CD1c-positive myeloid dendritic cell (primary cell): ENCODE data around the gene ATAD3B.

Experiments used
- DNase-seq: peaks from one replicate; pipeline ENCODE4 v3.0.0-alpha.2; 2016; ENCODE audit errors: extremely low spot score

Gene ATAD3B

GRCh38 chr1:1534401-1535154 is 63.0 kb downstream of the ATAD3B start:
- DNase-seq, result no peak

GRCh38 chr1:1535201-1536018 is 63.8 kb downstream of the ATAD3B start:
- no peak for DNase-seq

DNA sequence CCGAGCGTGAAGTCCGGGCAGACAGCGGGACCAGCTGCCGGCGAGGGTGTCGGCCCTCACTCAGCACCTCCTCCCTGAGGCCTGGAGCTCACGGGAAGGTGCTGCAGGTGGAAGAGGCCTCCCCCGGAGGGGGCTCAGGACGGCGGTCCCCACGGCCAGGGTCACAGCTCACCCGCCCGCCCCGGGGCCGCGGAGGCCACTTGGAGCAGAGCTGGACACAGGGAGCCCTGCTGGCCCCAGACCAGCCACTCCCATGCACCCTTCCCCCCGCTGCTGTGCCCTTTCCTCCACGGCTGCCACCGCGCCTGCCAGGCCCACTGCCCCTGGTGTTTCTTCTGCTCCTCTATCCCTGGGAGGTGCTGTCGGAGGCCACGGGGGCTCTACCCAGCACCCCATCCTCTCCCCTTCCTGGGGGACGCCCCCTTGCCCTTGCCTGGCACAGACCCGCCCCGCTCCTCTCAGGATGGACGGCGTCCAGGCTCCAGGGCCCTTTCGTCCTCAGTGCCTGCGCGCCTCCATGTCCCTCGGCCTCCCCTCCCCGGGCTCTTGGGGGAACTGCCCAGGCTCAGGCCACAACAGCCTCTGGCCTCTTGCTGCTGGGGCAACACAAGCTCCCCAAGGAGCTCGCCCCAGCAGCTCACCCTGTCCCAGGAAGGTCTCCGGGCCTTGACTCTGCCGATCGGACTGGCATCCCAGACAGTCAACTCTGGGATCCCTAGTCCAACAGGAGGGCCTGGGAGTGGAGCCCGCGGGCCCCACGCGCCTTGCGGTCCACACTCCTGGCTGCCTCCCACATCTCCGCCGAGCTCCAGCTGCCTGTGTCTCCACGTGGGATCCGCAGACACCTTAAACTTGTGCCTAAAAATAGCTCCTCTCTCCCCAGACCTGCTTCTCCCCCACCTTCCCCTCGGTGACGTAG is 64.7 kb downstream of the ATAD3B start:
- no peak for DNase-seq

DNA sequence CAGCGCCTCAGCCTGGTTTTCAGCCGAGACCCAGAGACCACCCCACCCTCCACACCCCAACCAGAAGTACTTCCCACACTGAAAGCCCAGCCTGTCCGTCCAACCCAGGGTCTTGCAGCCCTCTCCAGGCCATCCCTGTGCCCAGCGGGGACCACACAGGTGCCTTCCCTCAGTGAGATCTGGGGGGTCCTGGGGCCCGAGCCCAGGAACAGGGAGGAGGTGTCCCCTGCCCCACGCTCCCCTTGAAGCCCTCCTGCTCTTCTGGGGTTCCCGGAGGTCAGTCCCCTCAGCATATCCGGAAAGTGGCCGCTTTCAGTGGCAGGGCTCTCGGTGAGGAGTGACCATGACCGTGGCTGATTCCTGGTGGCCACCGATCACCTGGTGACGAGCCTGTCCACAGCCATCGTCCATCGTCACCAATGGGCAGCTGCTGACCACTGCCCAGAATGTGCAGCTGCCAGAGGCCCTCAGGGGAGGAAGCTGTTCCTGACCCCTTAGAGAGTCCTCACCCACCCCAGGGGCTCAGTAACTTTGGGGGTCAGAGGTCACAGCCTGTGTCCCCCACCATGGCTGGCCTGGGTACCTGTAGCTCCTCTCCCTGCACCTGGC is 65.5 kb downstream of the ATAD3B start:
- DNase-seq, result no peak

GRCh38 chr1:1537626-1538250 is 66.2 kb downstream of the ATAD3B start:
- DNase-seq, result no peak

DNA sequence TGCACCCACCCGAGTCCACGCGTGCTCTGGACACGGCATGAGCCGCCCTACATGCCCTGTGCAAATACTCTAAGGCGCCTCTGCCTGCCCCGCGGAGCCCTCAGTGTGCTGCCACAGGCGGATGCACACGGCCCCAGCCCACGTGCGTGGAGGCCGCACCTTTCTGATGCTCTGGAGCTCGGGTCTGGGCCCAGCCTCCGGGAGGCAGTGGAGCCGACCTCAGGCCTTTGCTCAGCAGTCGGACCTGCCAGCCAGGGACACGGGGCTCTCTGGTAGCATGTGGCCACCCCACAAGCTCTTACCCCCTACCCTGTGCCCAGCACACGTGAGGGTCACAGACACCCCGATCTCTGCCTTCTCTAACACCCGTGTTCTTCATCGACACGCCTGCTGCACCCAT is 66.8 kb downstream of the ATAD3B start:
- DNase-seq, result no peak

DNA sequence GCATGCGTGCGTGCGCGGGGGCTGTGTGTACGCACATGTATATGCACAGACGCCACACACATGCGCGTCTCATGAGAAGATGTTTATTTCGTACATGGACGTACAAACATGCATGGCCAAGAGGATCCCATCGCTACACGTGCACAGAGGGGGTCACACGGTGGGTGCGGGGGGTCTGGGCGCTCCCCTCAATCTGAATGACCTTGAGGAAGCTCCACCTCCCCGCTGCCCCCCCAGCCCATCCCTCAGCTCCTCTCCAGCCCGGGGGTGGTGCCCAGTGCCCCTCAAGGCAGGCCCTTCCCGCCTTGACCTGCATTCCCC is 67.4 kb downstream of the ATAD3B start:
- no peak for DNase-seq

DNA sequence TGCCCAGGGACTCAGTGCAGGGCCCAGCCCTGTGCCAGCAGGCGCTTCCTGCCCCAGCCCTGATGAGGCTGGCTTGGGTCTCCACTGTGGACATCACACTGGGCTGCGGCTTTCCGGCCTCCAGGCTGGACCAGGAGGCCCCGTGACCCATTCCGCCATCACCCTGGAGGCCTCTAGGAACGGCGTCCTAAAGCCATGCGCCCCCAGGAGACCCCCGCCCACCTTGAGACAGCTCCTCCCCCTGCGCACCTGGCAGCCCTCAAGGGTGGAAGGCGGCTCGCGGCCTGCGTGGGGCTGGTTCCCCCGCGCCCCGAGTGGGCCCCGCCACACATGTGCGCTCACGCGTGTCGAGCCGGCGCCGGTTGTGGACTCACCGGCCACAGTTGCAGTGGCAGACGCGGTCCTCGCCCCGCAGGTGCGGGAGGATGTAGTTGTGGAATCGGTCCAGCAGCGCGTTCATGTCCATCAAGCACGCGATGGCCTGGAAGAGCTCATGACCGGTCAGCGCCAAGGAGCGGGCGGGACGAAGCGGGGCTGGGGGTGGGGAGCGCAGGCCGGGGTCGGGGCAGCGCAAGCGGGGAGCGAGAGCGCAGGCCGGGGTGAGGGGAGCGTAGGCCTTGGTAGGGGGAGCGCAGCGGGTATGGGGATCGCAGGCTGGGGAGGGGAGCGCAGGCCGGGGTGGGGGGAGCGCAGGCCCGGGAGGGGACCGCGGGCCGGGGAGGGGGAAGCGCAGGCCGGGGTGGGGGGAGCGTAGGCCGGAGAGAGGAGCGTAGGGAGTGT is 67.9 kb downstream of the ATAD3B start:
- DNase-seq, result no peak

GRCh38 chr1:1540090-1540817 is 68.7 kb downstream of the ATAD3B start, which contains the start of gene TMEM240:
Gene TMEM240 (minus strand): TSS chr1:1540624. CDS start chr1:1540346, 278 bp downstream.
- DNase-seq, result peak; percentile 20

- DNase-seq, result no peak
These were observed 69.5 kb downstream of the ATAD3B start for GRCh38 chr1:1540818-1541628.

DNA sequence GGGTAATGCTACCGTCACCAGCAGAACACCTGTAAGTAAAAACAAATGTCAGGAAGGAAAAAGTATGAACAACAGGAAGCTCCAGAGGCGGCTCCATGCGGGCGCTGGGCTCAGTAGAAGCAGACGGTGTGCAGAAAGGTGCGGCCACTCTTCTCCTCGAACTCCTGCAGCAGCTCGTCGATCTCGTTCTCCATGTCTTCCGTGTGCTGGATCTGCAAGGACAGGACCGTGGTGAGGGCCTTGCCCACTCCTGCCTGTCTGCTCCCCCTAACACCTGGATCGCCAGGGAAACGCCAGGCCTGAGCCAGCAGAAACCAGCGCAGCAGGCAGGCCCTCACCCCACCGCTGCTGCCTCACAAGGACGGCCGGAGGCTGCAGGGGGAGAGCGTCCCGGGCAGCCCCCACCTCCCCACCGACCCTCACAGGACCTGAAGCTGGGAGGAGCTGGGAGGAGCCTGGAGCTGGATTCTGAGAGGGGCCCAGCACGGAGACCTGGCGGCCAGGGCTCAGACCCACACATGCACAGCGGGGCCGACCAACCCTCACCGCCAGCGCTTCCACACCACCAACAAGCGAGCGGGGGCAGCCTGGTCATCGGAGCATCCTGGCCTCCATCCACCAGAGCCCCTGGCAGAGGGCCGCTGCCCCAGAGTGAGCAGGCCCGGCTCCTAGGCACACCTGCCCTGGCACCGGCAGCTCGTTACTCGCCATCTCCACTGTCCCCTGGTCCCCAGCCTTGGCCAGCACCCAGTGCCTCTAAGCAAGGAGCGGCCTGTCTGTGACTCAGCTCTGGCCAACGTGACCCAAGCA is 70.6 kb downstream of the ATAD3B start:
- DNase-seq, result no peak

GRCh38 chr1:1542766-1543705 is 71.5 kb downstream of the ATAD3B start:
- no peak for DNase-seq

GRCh38 chr1:1543706-1544099 is 72.1 kb downstream of the ATAD3B start:
- no peak for DNase-seq

DNA sequence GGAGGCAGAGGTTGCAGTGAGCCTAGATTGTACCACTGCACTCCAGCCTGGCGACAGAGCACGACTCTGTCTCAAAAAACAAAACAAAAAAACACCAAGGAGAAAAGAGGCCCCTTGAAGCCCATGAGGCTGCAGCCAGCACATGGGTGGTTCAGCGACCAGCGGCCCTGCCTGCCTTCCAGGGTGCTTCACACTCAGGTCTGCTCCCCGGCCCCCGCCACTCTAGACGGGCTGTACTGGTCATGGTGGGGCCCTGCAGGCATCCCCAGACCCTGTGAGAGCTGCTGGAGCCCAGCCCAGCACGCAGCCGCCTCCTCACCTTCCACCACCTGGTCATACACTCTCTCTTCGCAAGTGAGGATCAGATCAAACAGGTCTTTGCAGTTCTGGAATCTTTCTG is 73.0 kb downstream of the ATAD3B start:
- no peak for DNase-seq
